Left cardiac atrium (tissue), 4 donors: Measurements from ENCODE around the gene TEKTIP1. TPM values are rescaled to one million over a fixed set of nuclear protein-coding genes. Genes with fewer than 3 reads are reported as not detected.

ENCODE experiments used
- ATAC-seq, 2 donors: fragments of 200-7000 bp; cut with Tn5 transposase; one replicate each; pipeline ENCODE4 v1.9.1; 2020; ENCODE audit warnings: mild to moderate bottlenecking in 2 of 2, moderate library complexity in 2 of 2
- DNase-seq: peaks from one replicate; pipeline ENCODE4 v3.0.0-alpha.2; 2020
- intact Hi-C, 2 donors: fragments of 100-400 bp; cut with DNase I; formaldehyde crosslinking; loops; one replicate each; pipeline versions ENCODE4 v1.14.1 to v1.15.1; 2022 to 2023
- total RNA-seq, 2 donors: library from RNA; stranded (reverse); fragmentation: NEBNext Ultra II Directional; extraction: Animal tissue kit (Norgen Biotek cat#: 25700); gene quantifications; one replicate each; pipeline ENCODE4 v1.2.1, GENCODE V29; 2021
- donor health status: DM: no; HTN: yes; CAD: no.
- donor health status: DM: no; HTN: yes; CAD: no; lungs with severe emphysema.
- donor health status: DM: yes; HTN: yes; CAD: no.
- donor health status: Dilated cardiomyopathy.

The TEKTIP1 gene
- total RNA-seq, 2 donors from 2014 or later, result 0.52 TPM; not detected in 1

DNA sequence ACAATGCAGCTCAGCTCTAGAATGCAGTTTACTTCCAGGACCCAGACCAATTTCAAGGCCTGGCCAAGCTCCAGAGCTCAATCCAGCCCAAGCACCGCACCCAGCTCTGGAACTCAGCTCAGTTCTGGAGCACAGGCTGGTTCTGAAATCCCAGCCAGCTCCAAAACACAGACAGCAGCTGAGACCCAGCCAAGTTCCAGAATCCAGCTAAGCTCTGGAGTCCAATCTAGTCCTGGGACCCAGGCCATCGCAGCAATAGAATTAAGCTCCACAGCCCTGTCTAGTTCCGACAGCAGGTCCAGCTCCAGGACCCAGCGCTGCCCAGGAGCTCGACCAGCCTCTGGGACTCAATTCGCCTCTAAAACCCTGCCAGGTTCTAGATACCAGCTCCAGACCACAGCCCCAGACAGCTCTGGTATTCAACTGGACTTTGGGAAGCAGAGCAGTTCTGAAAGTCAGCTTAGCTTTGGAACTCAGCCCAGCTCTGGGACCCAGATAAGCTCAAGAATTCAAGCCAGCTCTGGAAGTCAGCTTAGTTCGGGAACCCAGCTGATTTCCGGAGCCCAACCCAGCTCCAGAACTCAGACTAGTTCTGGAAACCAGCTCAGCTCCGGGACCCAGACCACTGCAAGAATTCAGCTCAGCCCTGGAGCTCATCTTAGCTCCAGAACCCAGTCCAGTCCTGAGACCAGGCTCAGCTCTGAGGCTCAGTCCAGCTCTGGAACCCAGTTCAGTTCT is 53.1 kb downstream of the TEKTIP1 start:
- intact Hi-C loops, result no loop called here
- DNase-seq, result no peak
- peak; percentile 43 to 57 for ATAC-seq

DNA sequence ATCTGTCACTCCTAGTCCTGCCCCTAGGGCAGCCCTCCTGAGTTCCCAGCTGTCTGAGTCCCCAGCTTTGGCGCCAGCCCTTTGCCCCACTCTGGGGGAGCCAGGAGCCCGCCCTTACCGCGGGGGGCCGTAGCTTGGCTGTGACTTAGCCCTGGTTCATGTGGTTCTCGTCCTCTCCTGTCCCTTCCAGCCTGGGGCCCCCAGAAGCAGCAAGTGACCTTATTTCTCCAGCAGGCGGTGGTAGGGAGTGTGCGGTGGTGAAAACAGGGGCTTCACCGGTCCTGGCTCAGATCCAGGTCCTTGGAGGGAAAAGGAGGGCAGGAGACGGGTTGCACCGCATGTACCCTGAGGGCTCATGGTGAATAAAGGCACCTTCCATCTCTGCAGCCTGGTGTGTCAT is 54.2 kb downstream of the TEKTIP1 start:
- intact Hi-C loops, result no loop called here
- no peak for DNase-seq

More for the DNA sequence above, 54.2 kb downstream of the TEKTIP1 start:
- ATAC-seq, result no peak

Other genes with a start within 250 kb of the TEKTIP1 start
- gene NFIC, start 172.6 kb upstream of the TEKTIP1 start, total RNA-seq, result 100 to 1,000 TPM; 144 to 173 TPM
- not detected for gene SMIM24, start 58.6 kb upstream of the TEKTIP1 start, total RNA-seq
- not detected for gene SMIM44, start 55.7 kb upstream of the TEKTIP1 start, total RNA-seq
- 10 to 100 TPM; 10.4 to 13.2 TPM for gene DOHH, start 38.5 kb upstream of the TEKTIP1 start, total RNA-seq
- gene FZR1, start 32.9 kb upstream of the TEKTIP1 start, total RNA-seq, result 10 to 100 TPM; 19.5 to 22.6 TPM
- 10 to 100 TPM; 29.8 to 40.4 TPM for gene MFSD12, start 18.4 kb downstream of the TEKTIP1 start, total RNA-seq
- gene HMG20B, start 33.8 kb downstream of the TEKTIP1 start, total RNA-seq, result 10 to 100 TPM; 34.8 to 42.0 TPM
- 1 to 10 TPM; 1.5 to 1.6 TPM for gene GIPC3, start 46.3 kb downstream of the TEKTIP1 start, total RNA-seq
- 1 to 10 TPM; 2.3 to 3.7 TPM for gene TBXA2R, start 67.7 kb downstream of the TEKTIP1 start, total RNA-seq
- 10 to 100 TPM; 12.5 to 12.9 TPM for gene CACTIN, start 87.6 kb downstream of the TEKTIP1 start, total RNA-seq
- 10 to 100 TPM; 36.6 to 44.3 TPM for gene PIP5K1C, start 161.3 kb downstream of the TEKTIP1 start, total RNA-seq
- gene TJP3, start 169.2 kb downstream of the TEKTIP1 start, total RNA-seq, result under 1 TPM in 1 of 2 donors, not detected in 1; 0.32 TPM
- 10 to 100 TPM; 12.6 to 12.7 TPM for gene APBA3, start 222.5 kb downstream of the TEKTIP1 start, total RNA-seq
- gene MRPL54, start 223.5 kb downstream of the TEKTIP1 start, total RNA-seq, result 10 to 100 TPM; 63.6 to 68.9 TPM
- not detected for gene RAX2, start 233.1 kb downstream of the TEKTIP1 start, total RNA-seq
- 1 to 10 TPM in 1 of 2 donors, under 1 TPM in 1; 0.92 to 1.4 TPM for gene MATK, start 247.2 kb downstream of the TEKTIP1 start, total RNA-seq